Stimulated activated CD8-positive, alpha-beta memory T cell treated with anti-CD3 and anti-CD28 coated beads, Interleukin-4, amount 100 ng/mL, for 48 hours (primary cell): ENCODE results near the gene HMSD.
A peak's percentile ranks its signal among the peaks of the same experiment; 100 is the strongest.
"Not testable (repeated sequence)": the region's sequence is repeated elsewhere in the genome, so short reads cannot be mapped to it uniquely, and the experiment has no call there.

ENCODE experiments used
- DNase-seq: peaks from one replicate; pipeline ENCODE4 v3.0.0-alpha.2; 2020

The HMSD gene

GRCh38 chr18:63949068-63949737, at the start of gene HMSD:
Gene HMSD (plus strand): TSS chr18:63949301. CDS start chr18:63953456, 4,155 bp downstream.
- peak; percentile 78 for DNase-seq

DNA sequence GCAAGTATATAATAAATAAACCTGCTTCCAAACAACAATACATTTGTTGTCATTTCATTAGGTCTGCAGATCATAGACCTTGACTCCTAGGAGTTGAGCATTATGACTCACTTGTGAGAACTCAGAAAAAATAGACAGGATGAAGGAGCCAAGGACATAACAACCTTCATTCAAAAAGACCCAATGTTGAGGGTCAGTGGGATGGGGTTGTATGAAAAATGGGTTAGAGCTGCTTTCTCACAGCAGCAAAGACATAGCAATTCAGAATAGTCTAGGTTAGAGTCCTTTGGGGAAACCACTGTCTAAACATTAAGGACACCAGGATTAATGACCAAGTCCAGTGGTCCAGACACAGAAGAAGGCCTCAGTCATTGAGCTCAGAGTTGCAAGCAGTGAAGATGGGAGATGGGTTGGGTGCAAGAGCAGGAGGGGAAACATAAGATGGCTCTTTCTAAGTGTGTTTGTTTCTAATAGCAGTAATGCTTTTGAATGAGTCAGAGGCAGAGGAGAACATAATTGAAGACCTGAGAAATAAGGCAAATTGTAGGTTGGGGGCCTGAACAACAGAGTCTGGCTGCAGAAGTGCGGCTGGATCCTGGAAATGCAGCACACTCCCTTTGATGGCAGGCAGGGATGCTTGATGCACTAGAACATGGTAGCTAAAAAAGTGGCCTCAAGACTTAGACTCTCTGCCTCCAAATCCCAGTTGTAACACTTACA, 45.1 kb upstream of the HMSD start:
- DNase-seq = no peak

DNA sequence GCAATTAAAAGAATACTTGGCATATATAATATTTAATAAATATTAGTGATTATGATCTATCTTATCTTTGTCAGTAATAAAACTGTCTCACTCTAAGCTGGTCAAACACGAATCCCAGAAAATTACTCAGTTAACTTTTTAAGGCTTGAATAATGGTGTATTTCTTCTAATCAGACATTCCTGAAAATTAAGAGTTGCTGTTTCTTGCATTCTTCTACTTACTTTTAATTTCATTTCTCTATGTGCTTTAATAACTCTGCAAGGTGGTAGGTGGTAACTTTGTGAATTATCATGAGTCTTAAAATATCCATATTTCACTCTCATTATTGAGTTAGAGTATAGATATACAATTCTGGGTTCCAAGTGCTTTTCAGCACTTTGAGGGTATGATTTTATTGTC, 44.4 kb upstream of the HMSD start:
- no peak for DNase-seq

GRCh38 chr18:63905361-63905760, 43.7 kb upstream of the HMSD start:
- DNase-seq = no peak

GRCh38 chr18:63906056-63906455, 43.0 kb upstream of the HMSD start:
- DNase-seq = no peak

- no peak for DNase-seq
Measured at GRCh38 chr18:63907664-63908063, 41.4 kb upstream of the HMSD start, which contains the start of gene SERPINB10. Gene SERPINB10 (plus strand): TSS chr18:63907958. CDS start chr18:63915511, 7,553 bp downstream.

- DNase-seq = no peak
Measured at GRCh38 chr18:63908858-63909257, 40.2 kb upstream of the HMSD start.

DNA sequence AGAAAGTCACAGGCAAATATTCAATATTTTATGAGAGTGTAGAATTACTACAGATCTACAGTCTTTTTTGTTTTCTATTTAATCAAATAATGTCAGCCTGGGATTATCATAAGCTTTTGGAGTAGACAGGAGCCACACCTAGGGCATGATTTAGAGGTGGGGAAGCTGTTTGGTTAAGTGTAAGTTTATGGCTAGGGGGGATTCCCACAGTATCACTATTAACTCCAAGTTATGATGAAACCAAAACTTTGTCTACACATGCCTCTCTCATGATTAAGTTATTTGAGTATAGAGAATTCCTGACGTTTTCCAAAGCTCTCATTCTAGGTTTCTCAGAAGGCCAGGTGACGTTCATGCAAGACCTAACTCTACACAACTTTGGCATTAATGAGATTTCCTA, 39.2 kb upstream of the HMSD start:
- DNase-seq = no peak

DNA sequence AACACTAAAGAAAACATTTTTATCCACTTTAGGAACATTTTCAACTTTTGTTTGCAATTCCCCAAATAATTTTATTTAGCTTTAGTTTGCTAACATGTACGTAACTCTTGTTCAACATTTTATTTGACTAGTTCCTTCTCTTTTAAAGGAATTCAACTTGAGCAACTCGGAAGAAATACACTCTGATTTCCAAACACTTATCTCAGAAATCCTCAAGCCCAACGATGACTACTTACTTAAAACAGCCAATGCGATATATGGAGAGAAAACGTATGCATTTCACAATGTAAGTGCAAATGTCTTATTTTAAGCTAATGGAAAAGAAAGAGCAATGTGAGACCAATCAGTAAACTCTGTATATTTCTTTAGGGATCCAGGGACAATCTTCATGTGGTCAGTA, 31.3 kb upstream of the HMSD start:
- no peak for DNase-seq

DNA sequence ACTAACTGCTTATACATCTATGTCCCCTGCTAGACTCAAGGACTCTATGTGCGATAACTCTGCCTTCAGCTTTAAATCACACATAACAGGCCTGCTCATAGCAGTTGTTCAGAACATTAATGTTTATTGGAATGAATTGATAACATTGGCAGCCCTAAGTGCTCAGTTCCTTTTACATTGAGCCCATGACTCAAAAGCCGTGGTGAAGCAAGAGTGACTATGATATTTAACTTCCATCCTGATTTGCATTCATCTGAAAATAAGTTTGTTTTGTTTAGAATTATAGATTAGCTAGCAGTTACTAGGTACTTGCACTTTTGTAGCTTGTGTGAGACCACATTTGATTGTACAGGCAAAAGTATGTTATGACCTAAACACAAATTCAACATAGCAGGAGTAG, 27.1 kb upstream of the HMSD start:
- DNase-seq = no peak

DNA sequence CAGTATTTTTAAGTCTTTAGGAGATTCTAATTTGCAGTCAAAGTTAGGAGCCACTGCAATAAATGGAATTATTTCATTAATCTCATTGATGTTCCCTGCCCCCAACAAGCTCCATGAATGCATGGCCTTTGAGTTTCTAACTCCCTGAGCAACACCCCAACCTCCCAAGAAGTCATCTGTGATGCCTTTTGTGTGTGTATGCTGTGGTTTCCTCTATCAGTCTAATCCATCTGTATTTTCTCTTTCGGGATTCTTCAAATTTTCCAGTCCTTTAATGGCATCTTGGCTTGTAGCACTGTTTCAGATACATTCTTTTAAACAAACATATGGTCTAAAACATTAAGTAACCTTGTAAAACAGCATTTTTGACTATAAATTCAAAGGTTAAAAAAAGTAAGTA, 24.6 kb upstream of the HMSD start:
- no peak for DNase-seq

DNA sequence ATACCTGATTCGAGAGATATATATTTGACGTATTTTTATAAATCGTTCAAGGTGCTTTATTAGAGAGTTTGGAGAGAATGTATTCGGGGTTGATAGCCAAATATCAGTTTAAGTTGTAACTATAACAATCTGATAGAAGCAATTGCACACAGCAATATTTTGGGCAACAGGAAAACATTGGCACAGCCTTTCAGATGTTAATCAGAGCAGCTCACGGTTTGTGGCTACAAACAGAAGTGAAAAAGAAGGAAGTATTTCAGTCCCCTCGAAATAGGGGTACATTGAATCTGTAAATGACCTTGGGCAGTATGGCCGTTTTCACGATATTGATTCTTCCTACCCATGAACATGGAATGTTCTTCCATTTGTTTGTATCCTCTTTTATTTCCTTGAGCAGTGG, 20.8 kb upstream of the HMSD start:
- no peak for DNase-seq

GRCh38 chr18:63929369-63929768, 19.7 kb upstream of the HMSD start:
- not testable (repeated sequence) for DNase-seq

GRCh38 chr18:63930773-63931354, 18.2 kb upstream of the HMSD start:
- no peak for DNase-seq

DNA sequence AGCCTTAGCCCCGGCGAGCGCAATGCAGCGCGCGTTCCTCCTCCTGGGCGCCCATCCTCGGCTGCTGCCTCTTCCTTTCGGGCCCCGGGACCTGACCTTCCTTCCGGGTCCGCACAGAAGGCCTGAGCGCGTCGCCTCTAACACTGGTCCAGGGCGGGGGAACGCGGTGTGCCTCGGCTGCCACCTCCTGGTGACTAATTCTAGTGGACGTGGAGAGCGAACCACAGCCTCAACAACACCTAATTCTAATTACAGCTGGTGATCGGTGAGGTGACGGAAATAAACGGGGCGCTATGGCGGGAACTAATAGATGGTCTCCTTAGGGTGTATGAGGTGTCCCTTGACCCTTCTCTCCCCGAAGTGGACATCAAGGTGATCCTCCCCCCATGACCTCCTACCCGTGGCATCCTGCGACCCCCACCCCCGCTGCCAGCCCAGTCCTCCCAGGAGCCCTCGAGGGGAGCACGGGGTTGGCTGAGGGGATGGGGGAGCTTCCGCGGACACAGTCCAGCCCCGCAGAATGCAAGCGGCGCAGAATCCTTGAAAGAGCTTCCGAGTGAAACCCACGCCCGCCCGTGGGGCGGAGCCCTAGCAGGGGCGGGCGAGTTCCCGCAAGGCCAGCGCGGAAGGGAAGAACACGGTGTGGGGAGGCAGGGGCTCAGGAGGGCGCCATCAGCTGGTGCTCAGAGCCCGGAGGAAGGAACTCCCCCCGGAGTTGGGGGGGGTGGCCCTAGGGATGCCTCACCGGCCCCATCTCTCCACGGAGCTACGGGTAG, 12.8 kb upstream of the HMSD start:
- peak; percentile 76 for DNase-seq

DNA sequence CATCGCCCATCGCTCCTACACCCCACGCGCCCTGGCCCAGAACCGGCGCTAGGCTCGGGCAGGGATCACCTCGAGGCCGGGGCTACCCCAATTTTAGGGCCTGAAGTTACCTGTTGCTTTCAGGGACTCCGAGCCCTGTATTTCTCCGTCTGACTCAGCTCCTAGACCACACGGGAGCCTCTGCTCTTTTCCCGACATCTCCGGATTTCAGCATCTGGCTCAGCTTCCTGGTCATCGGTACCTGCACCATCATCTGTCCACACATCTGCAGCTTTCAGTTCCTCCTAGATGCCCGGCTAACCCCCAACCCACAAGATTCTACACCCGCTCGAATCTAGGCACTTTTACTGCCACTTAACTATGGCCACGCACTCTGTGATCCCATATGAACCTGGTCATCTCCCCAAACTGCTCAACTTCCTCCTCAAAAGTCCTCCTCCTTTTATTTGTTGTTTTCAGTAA, 12.1 kb upstream of the HMSD start:
- DNase-seq = no peak

DNA sequence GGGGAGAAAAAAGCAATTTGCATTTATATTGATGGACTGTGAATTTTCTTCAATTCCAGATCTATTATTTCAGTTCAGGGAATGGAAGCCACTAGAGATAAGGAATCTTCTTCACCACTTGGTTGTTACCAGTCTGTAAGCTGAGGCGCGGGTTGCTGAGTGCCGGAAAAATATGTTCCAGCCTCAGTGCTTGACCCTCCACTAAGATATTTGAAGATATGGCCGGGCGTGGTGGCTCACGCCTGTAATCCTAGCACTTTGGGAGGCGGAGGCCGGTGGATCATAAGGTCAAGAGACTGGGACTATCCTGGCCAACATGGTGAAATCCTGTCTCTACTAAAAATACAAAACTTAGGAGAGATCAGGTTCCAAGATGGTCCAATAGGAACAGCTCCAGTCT, 9.1 kb upstream of the HMSD start:
- no peak for DNase-seq

- DNase-seq = not testable (repeated sequence)
Measured at GRCh38 chr18:63940543-63941050, 8.5 kb upstream of the HMSD start.

GRCh38 chr18:63947051-63947790, 1.9 kb upstream of the HMSD start:
- DNase-seq = no peak

GRCh38 chr18:63951302-63951705, 2.2 kb downstream of the HMSD start:
- DNase-seq = peak; percentile 48

- DNase-seq = no peak
Measured at GRCh38 chr18:63953811-63954210, 4.7 kb downstream of the HMSD start.

- DNase-seq = no peak
Measured at GRCh38 chr18:63956755-63957154, 7.7 kb downstream of the HMSD start.
